ENCODE data around the gene HTR2A.

HTR2A gene

DNA sequence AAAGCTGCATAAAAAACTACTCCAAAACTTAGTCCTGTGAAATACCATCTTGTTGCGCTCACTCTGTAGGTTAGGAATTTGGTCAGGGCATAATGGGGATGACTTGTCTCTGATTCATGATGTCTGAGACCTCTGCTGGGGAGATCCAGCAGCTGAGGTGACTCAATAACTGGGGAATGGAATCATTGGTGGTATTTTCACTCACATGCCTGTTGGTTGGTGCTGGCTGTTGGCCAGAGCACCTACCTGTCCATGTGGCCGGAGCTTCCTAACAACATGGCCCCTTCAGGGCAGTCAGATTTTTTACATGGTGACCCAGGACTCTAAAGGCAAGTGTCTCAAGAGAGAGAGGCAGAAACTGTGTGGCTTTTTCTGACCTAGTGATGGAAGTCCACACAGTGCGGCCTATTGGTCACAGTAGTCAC lies 92.5 kb downstream of the HTR2A start:
- no peak for DNase-seq

DNA sequence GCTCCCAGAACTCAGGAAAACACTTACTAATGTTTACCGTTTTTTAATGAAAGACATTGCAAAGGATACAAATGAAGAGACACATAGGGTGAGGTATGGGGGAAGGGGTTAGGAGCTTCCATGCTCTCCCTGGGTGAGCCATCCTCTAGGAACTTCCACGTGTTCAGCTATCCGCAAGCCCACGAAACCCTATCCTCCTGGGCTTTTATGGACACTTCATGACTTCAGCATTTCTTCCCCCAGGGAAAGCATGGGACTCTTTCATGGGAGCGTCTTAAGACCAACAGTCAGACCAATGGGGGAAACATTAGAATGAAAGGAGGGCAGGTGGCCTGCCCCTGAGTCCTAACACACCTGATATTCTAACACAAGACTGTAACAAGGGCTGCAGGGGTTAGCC lies 93.3 kb downstream of the HTR2A start:
- no peak for DNase-seq

DNA sequence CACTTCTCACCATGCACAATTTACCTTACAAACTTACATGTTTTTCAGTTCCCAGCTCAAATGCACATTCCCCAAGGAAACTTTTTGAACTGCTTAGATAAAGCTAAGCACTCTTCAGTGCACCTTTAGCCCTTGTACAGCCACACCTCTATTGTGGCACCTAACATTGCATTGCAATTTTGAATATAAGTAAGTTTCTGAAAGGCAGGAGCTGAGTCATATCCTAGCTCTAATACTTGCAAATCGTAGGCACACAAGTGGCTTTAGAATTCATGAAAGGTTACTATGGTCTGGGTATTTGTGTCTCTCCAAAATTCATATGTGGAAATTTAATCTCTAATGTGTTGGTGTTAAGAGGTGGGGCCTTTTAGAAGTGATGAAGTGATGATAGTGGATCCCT lies 95.0 kb downstream of the HTR2A start:
- DNase-seq: no peak

DNA sequence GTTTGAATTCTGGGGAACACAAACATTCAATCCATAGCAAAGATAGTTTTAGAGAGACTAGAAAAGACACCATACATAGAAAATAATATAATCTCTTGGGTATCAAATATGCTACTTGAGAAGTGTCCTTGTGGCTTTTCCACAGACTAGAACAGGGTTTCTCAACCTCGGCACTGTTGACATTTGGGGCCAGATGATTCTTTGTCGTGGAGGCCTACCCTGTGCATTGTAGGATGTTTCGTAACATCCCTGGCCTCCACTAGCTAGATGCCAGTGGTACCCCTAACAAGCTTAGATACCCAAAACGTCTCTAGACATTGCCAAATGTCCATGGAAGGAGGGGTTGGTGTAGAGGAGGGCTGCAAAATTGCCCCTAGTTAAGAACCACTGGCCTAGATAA lies 97.7 kb downstream of the HTR2A start:
- no peak for DNase-seq

DNA sequence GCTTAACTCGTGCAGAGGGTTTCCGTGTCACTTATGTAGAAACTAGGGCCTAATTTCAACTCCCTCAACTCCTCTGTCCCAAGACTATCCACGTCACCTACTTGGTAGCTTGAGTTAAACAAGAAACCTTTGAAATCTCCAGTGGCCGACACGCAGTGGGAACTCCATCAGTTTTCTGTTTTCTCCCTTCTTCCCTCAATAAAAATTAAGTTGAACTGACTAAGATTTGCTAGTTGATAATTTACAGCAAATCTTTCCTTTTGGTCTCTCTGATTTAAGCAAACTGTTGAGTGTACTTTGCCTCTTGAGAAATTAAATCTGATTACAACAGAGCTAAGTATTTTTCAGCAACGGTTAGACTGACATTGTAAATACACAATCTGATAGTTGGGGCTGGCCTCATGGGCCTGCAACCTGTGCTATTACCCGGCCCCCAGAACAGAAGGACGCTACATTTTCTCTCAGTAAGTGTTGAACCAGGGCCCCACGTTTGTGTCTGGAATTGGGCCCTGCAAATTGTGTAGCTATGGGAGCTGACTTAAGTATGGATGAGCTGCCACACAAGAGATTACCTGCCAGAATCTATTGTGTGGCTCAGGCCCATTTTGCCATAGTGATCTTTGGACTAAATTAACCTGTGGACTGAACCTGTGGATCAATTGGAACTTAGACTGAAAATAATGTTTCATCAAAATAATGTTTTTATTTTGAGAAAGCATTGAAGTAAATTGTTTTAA lies 99.2 kb downstream of the HTR2A start:
- no peak for DNase-seq

DNA sequence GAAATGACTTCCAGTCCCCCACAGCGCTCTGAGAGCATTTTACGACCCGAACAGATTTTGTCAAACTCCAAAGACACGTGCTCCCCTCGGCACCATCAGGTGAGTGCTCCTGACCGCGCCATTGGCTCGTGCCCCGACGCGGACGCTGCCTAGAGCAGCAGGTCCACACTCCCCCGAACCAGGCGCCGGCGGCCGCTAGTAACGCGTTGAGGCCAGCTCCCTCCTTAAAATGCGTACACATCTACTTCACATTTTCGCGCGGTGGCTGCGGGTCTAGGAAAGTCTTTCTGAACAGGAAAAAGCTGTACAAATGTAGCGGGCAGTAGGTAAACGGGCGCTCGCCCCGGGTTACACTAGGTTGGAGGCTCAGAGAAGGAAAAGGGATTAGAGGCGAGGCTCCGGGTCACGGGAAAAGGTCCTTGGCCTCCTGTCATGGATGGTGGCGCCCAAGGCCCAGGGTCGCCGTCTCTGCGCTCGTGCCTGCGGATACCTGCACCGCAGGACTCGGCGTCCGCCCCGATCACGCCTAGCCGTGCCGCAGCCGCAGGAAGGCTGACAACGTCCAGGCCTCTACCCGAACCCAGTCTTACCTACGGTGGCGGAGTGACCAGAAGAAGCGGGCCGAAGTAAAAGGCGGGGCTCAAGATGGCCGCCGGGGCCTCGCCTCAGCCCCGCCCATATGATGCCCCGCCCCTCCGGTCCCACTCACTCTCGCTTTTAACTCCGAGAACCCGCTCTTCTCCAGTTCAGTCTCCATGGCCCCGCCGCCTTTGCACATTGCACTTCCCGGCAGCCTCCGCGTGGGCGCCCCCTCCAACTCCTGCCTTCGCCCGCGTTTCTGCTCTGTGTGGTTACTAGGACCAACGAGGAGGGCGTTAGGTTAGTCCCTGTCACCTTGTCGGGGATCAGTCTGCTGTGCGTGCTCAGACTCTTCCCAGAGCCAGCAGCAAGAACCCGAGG lies 100.1 kb downstream of the HTR2A start, which contains the start of gene ESD:
Gene ESD, minus strand, starts transcription at position 647 of the 960 bp plus-strand sequence. CDS start 5,748 bp downstream, outside the sequence.
- DNase-seq: peak; percentile 85

DNA sequence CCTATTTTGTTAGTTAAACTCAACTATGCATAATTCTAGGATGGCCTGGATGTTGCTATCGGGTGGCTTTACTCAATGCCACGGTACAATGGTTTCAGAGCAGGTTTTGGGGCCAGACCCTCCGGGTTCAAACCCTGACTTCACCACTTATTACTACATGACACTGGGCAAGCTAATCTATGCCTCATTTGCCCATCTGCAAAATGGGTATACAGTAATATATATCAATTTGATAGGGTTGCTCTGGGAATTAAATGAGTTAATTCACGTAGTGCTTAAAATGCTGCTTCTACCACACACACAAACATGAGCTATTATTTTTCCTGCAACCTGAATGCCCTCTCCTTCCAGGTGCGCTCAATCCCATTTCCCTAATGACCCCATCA lies 100.7 kb downstream of the HTR2A start:
- no peak for DNase-seq

DNA sequence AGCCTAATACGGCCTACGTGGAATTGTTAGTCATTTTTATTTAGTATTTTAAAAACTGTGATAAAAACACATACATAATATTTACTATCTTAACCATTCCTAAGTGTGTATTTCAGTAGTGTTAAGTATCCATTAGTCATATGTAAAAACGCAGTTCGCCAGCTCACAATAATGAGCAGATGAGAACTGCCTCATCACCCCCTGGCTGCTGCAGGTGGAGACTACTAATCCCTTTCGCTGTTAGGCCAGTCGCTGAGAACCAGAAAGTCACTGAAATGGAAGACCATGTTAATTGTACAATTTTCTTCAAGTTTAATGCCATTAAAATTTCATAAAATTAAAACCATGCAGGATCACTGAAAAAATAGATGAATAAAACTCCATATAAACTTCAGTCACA lies 101.5 kb downstream of the HTR2A start:
- DNase-seq: no peak

DNA sequence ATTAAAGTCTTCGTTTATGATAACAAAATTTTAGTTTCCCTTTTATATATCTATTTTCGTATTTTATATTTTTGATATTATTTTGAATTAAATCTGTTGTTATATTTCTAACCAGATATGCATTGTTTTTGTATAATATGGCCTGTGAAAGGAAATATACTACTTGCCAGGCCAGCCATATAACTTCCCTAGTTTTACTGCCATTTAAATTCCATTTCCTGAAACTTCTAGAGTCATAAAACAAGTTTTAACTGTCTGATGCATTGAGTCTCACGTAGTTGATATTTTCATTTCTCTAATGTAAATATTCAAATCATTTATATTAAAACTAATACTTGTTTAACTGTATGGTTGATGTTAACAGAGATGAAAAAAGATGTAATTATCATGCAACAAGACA lies 113.3 kb downstream of the HTR2A start:
- DNase-seq: no peak

DNA sequence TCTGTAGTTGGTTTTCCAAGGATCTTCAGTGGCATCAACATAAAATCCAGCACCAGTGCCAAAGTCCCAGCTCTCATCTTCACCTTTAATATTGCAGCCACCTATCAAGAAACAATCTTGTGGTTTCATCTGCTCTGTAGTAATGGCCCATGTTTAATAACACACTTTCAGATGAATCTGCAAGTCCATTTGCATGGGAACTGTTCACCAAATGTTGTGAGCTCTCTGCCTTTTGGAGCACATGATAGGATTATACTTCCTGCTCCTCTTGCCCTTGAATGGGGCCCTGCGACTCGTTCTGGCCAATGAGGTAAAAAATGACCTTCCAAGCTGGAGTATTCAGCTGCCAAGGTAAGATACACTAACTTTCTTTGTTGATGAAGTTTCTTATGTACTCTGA lies 114.2 kb downstream of the HTR2A start:
- no peak for DNase-seq

DNA sequence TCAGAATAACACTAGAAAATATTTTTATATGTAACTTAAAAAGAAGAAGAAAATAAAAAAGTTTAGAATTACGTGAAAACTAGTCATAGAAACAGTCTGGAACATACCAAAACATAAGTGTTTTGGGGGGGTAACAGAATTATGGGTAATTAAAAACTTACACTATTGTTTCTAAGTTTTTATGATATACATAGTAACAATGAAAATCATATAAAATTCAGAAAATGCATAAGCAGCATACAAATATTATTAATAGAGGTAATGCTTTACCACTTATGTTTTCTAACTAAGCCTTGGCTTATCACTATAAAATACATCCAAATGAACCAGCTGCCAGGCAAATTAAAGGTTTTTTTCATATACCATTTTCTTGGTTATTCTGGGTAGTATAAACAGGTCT lies 114.8 kb downstream of the HTR2A start:
- DNase-seq: no peak
